IMR-90 (cell line): ENCODE measurements around the gene MDH1B. TPM values are rescaled to one million over a fixed set of nuclear protein-coding genes. Genes with fewer than 3 reads are reported as not detected.

Experiments used
- ATAC-seq: fragments of 200-7000 bp; cut with Tn5 transposase; 2 replicates; pipeline ENCODE4 v1.9.1; 2020; ENCODE audit warnings: low read depth, mild to moderate bottlenecking, moderate library complexity
- BruUV-seq: library from RNA; stranded (reverse); fragments of 400-500 nt; replicated peaks from 2 replicates; lab custom pipeline; 2021; lab: Mats Ljungman, UMichigan
- CTCF ChIA-PET: fragments of 300-600 bp; formaldehyde crosslinking; extraction: SDS; loops from one replicate; lab custom pipeline; 2021; ENCODE audit warnings: antibody characterized with exemption; lab: Yijun Ruan, JAX
- POLR2A ChIA-PET: fragments of 300-600 bp; sonication (Branson Sonifier 250); formaldehyde crosslinking; loops from one replicate; lab custom pipeline; 2022; ENCODE audit warnings: antibody characterized with exemption; ENCODE audit not compliant: unreplicated experiment; lab: Charles Lee
- DNase-seq: peaks from one replicate; pipeline ENCODE4 v3.0.0; 2013
- H2AFZ ChIP-seq: replicated peaks from 2 replicates; pipeline ENCODE3; 2013; ENCODE audit warnings: low read length, mild to moderate bottlenecking; ENCODE audit not compliant: poor library complexity
- H2AK5ac ChIP-seq: 2 replicates; pipeline ENCODE4 v1.6.1; 2013; ENCODE audit warnings: low read depth, low read length, inconsistent platforms
- H2AK9ac ChIP-seq: replicated peaks from 2 replicates; pipeline ENCODE3; 2013; ENCODE audit warnings: mild to moderate bottlenecking, low read depth, low read length, moderate library complexity; ENCODE audit not compliant: poor library complexity
- H2BK120ac ChIP-seq: 2 replicates; pipeline ENCODE4 v1.6.1; 2013; ENCODE audit warnings: low read depth, low read length, inconsistent platforms
- H2BK15ac ChIP-seq: 3 replicates; pipeline ENCODE4 v1.6.1; 2013; ENCODE audit warnings: low read depth, low read length, inconsistent platforms
- H2BK20ac ChIP-seq: 2 replicates; pipeline ENCODE4 v1.6.1; 2013; ENCODE audit warnings: low read depth, mild to moderate bottlenecking, inconsistent platforms, low read length, moderate library complexity
- H2BK5ac ChIP-seq: 2 replicates; pipeline ENCODE4 v1.6.1; 2013; ENCODE audit warnings: mild to moderate bottlenecking, low read depth, low read length, inconsistent platforms; ENCODE audit not compliant: poor library complexity, severe bottlenecking
- H3K14ac ChIP-seq: replicated peaks from 2 replicates; pipeline ENCODE4 v1.6.1; 2013; ENCODE audit warnings: low read depth, low read length, inconsistent platforms
- H3K18ac ChIP-seq: 2 replicates; pipeline ENCODE4 v1.6.1; 2013; ENCODE audit warnings: low read depth, low read length, control low read depth
- H3K23ac ChIP-seq: 2 replicates; pipeline ENCODE4 v1.6.1; 2013; ENCODE audit warnings: low read depth, low read length, inconsistent platforms
- H3K27ac ChIP-seq: 2 replicates; pipeline ENCODE4 v1.5.1; 2013; ENCODE audit warnings: mild to moderate bottlenecking, control low read depth, low read length; ENCODE audit not compliant: insufficient read depth
- H3K27me3 ChIP-seq: 2 replicates; pipeline ENCODE4 v1.6.1; 2013; ENCODE audit warnings: low read length; ENCODE audit not compliant: control insufficient read depth, insufficient read depth
- H3K36me3 ChIP-seq: 2 replicates; pipeline ENCODE4 v1.6.1; 2013; ENCODE audit warnings: low read length, mixed read lengths; ENCODE audit not compliant: control insufficient read depth, insufficient read depth
- H3K4ac ChIP-seq: 2 replicates; pipeline ENCODE4 v1.6.1; 2013; ENCODE audit warnings: low read depth, low read length, inconsistent platforms
- H3K4me1 ChIP-seq: 2 replicates; pipeline ENCODE4 v1.6.1; 2013; ENCODE audit warnings: low read length, mixed read lengths; ENCODE audit not compliant: control insufficient read depth, insufficient read depth
- H3K4me2 ChIP-seq: 2 replicates; pipeline ENCODE4 v1.6.1; 2013; ENCODE audit warnings: low read depth, mild to moderate bottlenecking, control low read depth, low read length, moderate library complexity
- H3K4me3 ChIP-seq: 2 replicates; pipeline ENCODE4 v1.5.1; 2013; ENCODE audit warnings: low read depth, mild to moderate bottlenecking, control low read depth, low read length, moderate library complexity; ENCODE audit not compliant: insufficient read depth
- H3K56ac ChIP-seq: 2 replicates; pipeline ENCODE4 v1.6.1; 2013; ENCODE audit warnings: low read length, inconsistent platforms; ENCODE audit not compliant: insufficient read depth; ENCODE audit errors: extremely low read depth
- H3K79me1 ChIP-seq, 2 experiments: 2 replicates each; pipeline ENCODE4 v1.6.1; 2013; ENCODE audit warnings: low read length in 2 of 2, inconsistent platforms in 1 of 2, low read depth in 1 of 2
- H3K9ac ChIP-seq: 2 replicates; pipeline ENCODE4 v1.6.1; 2013; ENCODE audit warnings: low read depth, low read length, control low read depth
- H3K9me1 ChIP-seq: 2 replicates; pipeline ENCODE4 v1.6.1; 2013; ENCODE audit warnings: low read length, inconsistent platforms; ENCODE audit not compliant: insufficient read depth
- H3K9me3 ChIP-seq: 2 replicates; pipeline ENCODE4 v1.6.1; 2013; ENCODE audit warnings: low read length; ENCODE audit not compliant: control insufficient read depth, insufficient read depth
- H4K20me1 ChIP-seq: 2 replicates; pipeline ENCODE4 v1.6.1; 2013; ENCODE audit warnings: low read length, inconsistent platforms; ENCODE audit not compliant: insufficient read depth
- H4K5ac ChIP-seq: 2 replicates; pipeline ENCODE4 v1.6.1; 2013; ENCODE audit warnings: mild to moderate bottlenecking, low read depth, low read length, control low read depth
- H4K8ac ChIP-seq, 2 experiments: 2 replicates each; pipeline ENCODE4 v1.6.1; 2013; ENCODE audit warnings: low read depth in 2 of 2, low read length in 2 of 2, control low read depth in 1 of 2, inconsistent platforms in 1 of 2
- H4K91ac ChIP-seq: 2 replicates; pipeline ENCODE4 v1.6.1; 2013; ENCODE audit warnings: low read depth, low read length, inconsistent platforms; ENCODE audit not compliant: insufficient read depth
- BHLHE40 ChIP-seq: fragments of 150-350 bp; IDR thresholded peaks from 2 replicates; pipeline ENCODE4 v1.6.1; 2016; ENCODE audit warnings: mild to moderate bottlenecking, low read depth, low read length
- CEBPB ChIP-seq: IDR thresholded peaks from 2 replicates; pipeline ENCODE4 v1.6.1; 2012; ENCODE audit warnings: low read depth, low read length, improper control_type of control experiment
- CHD1 ChIP-seq: IDR thresholded peaks from 2 replicates; pipeline ENCODE4 v1.6.1; 2012; ENCODE audit warnings: low read depth, low read length, improper control_type of control experiment
- ELK1 ChIP-seq: fragments of 150-350 bp; IDR thresholded peaks from 2 replicates; pipeline ENCODE4 v1.6.1; 2016; ENCODE audit warnings: low read depth, mild to moderate bottlenecking, low read length, moderate library complexity, borderline replicate concordance
- FOS ChIP-seq: fragments of 150-350 bp; IDR thresholded peaks from 2 replicates; pipeline ENCODE4 v1.6.1; 2016; ENCODE audit warnings: low read depth, low read length
- MAFK ChIP-seq: IDR thresholded peaks from 2 replicates; pipeline ENCODE4 v1.6.1; 2012; ENCODE audit warnings: low read depth, low read length, improper control_type of control experiment
- MAZ ChIP-seq: IDR thresholded peaks from 2 replicates; pipeline ENCODE4 v1.6.1; 2012; ENCODE audit warnings: low read depth, mild to moderate bottlenecking, low read length, improper control_type of control experiment, moderate library complexity, borderline replicate concordance
- MXI1 ChIP-seq: IDR thresholded peaks from 2 replicates; pipeline ENCODE4 v1.6.1; 2012; ENCODE audit warnings: low read depth, mild to moderate bottlenecking, low read length, moderate library complexity, borderline replicate concordance
- NFE2L2 ChIP-seq: fragments of 150-350 bp; IDR thresholded peaks from 2 replicates; pipeline ENCODE4 v1.6.1; 2016; ENCODE audit warnings: low read depth, mild to moderate bottlenecking, low read length
- POLR2A ChIP-seq: IDR thresholded peaks from 2 replicates; pipeline ENCODE4 v1.6.1; 2012; ENCODE audit warnings: mild to moderate bottlenecking, low read depth, low read length
- RAD21 ChIP-seq: IDR thresholded peaks from 2 replicates; pipeline ENCODE4 v1.6.1; 2012; ENCODE audit warnings: low read length, improper control_type of control experiment
- RCOR1 ChIP-seq: IDR thresholded peaks from 2 replicates; pipeline ENCODE4 v1.6.1; 2012; ENCODE audit warnings: mild to moderate bottlenecking, low read length, improper control_type of control experiment; ENCODE audit not compliant: insufficient replicate concordance
- RFX5 ChIP-seq: IDR thresholded peaks from 2 replicates; pipeline ENCODE4 v1.8.0; 2012; ENCODE audit warnings: low read depth, mild to moderate bottlenecking, low read length, moderate library complexity
- SMC3 ChIP-seq: fragments of 150-350 bp; IDR thresholded peaks from 2 replicates; pipeline ENCODE4 v1.6.1; 2016; ENCODE audit warnings: low read depth, mild to moderate bottlenecking, antibody characterized with exemption, low read length, moderate library complexity
- USF2 ChIP-seq: fragments of 150-350 bp; IDR thresholded peaks from 2 replicates; pipeline ENCODE4 v1.6.1; 2017; ENCODE audit warnings: mild to moderate bottlenecking, antibody characterized with exemption, low read length, low read depth
- WGBS, 2 experiments: methylation state at CpG; one replicate each; pipeline versions ENCODE4 v1.1.5 to v1.1.7; 2013; ENCODE audit warnings: missing lambda C conversion rate in 2 of 2; ENCODE audit not compliant: insufficient read length in 1 of 2; ENCODE audit errors: extremely low coverage in 2 of 2; 5-methylcytosine and 5-hydroxymethylcytosine counted together
- dilution Hi-C: fragments of 300-500 bp; cut with HindIII; formaldehyde crosslinking; loops from one replicate; pipeline ENCODE4 v1.14.3; 2018; ENCODE audit warnings: low sequenced_read_pairs; ENCODE audit not compliant: unreplicated experiment
- in situ Hi-C: fragments of 300-500 bp; cut with MboI; formaldehyde crosslinking; loops from 3 replicates; pipeline ENCODE4 v1.14.3; 2019; ENCODE audit warnings: low sequenced_read_pairs, inconsistent platforms, mixed read lengths
- intact Hi-C: fragments of 100-400 bp; cut with micrococcal nuclease; formaldehyde crosslinking; loops from 2 replicates; pipeline ENCODE4 v1.10.0; 2022
- polyA plus RNA-seq, 3 experiments: library from polyadenylated mRNA; depleted of rRNA; stranded (reverse); fragments of >200 nt; gene quantifications; 2 replicates each; pipeline ENCODE4 v1.2.3, GENCODE V29; 2012; ENCODE audit warnings: low replicate concordance in 1 of 3
- total RNA-seq: library from RNA; depleted of rRNA; stranded (reverse); fragments of >200 nt; gene quantifications from 2 replicates; pipeline ENCODE4 v1.2.3, GENCODE V29; 2012
- TF ChIP-seq, protein P1 (sequence below): conservative IDR thresholded peaks from 2 replicates; pipeline ENCODE4 v1.5.1; 2012; ENCODE audit warnings: mild to moderate bottlenecking, low read depth, low read length, improper control_type of control experiment

MDH1B gene
- total and polyA plus RNA-seq, 2 of the 4 experiments (the other 2 are of a cell fraction), result 0.38 to 0.54 TPM

DNA sequence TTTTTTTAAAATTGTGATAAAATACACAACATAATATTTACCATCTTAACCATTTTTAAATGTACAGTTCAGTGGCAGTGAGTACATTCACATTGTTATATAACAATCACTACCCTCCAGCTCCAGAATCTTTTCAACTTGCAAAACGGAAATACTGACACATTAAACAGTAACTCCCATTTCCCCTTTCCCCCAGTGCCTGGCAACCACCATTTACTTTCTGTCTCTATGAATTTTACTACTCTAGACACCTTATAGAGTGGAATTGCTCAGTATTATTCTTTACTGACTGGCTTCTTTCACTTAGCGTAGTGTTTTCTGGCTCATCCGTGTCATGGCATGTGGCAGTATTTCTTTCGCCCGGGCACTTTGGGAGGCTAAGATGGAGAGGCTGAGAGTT, 32.9 kb upstream of the MDH1B start:
- no peak overlapping the region for H2AK5ac ChIP-seq
- H4K20me1 ChIP-seq, result no peaks in the 10 kb centered on the region
- POLR2A ChIA-PET, result no interaction called here
- no TSS peak for BruUV-seq
- H2BK15ac ChIP-seq, result no peak overlapping the region
- no peak overlapping the region for H2AFZ ChIP-seq
- no peak overlapping the region for H3K23ac ChIP-seq
- CTCF ChIA-PET, result no interaction called here
- H2AK9ac ChIP-seq, result no peak overlapping the region
- no peak for TF ChIP-seq NFE2L2
- no peak for TF ChIP-seq CEBPB
- TF ChIP-seq POLR2A, result no peak
- TF ChIP-seq MAZ, result no peak
- TF ChIP-seq, protein P1, sequence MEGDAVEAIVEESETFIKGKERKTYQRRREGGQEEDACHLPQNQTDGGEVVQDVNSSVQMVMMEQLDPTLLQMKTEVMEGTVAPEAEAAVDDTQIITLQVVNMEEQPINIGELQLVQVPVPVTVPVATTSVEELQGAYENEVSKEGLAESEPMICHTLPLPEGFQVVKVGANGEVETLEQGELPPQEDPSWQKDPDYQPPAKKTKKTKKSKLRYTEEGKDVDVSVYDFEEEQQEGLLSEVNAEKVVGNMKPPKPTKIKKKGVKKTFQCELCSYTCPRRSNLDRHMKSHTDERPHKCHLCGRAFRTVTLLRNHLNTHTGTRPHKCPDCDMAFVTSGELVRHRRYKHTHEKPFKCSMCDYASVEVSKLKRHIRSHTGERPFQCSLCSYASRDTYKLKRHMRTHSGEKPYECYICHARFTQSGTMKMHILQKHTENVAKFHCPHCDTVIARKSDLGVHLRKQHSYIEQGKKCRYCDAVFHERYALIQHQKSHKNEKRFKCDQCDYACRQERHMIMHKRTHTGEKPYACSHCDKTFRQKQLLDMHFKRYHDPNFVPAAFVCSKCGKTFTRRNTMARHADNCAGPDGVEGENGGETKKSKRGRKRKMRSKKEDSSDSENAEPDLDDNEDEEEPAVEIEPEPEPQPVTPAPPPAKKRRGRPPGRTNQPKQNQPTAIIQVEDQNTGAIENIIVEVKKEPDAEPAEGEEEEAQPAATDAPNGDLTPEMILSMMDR, result no peak
- TF ChIP-seq BHLHE40, result no peak
- no peak for TF ChIP-seq CHD1
- TF ChIP-seq USF2, result no peak
- TF ChIP-seq SMC3, result no peak
- TF ChIP-seq MAFK, result no peak
- no peak for TF ChIP-seq FOS
- TF ChIP-seq RCOR1, result no peak
- TF ChIP-seq MXI1, result no peak
- TF ChIP-seq ELK1, result no peak
- TF ChIP-seq RAD21, result no peak
- TF ChIP-seq RFX5, result no peak
- H4K5ac ChIP-seq, result no peak overlapping the region
- H3K9ac ChIP-seq, result no peak overlapping the region
- no peak overlapping the region for H2BK120ac ChIP-seq
- no peak overlapping the region for H2BK5ac ChIP-seq
- ATAC-seq (no peak), DNase-seq (no peak)
- H3K4me3 ChIP-seq, result no peak overlapping the region
- no peak overlapping the region for H2BK20ac ChIP-seq
- H4K91ac ChIP-seq, result no peak overlapping the region
- no peaks in the 10 kb centered on the region for H3K9me1 ChIP-seq
- no peak overlapping the region for H3K56ac ChIP-seq
- no peaks in the 10 kb centered on the region for H3K79me1 ChIP-seq
- intact Hi-C loops, result loop anchor here (10.0 kb wide), 1 partner anchor 257 kb away; no protein-coding TSS in a partner anchor
- H3K14ac ChIP-seq, result no peak overlapping the region
- dilution Hi-C loops, result no loop called here
- H4K8ac ChIP-seq, result no peak overlapping the region
- H3K27ac ChIP-seq, result no peak overlapping the region
- in situ Hi-C loops, result loop anchor here (5.0 to 25.0 kb wide), 2 partner anchors 674 to 939 kb away; no protein-coding TSS in a partner anchor
- H3K27me3 ChIP-seq, result no peaks in the 10 kb centered on the region
- H3K4ac ChIP-seq, result no peak overlapping the region
- no peaks in the 10 kb centered on the region for H3K9me3 ChIP-seq
- H3K4me2 ChIP-seq, result no peak overlapping the region
- H3K18ac ChIP-seq, result no peak overlapping the region
- no peaks in the 10 kb centered on the region for H3K4me1 ChIP-seq
- WGBS, 2 experiments, result no CpG with 5 or more reads among the region's 5 CpGs
- peaks cover 4% of the 10 kb centered on the region for H3K36me3 ChIP-seq
